ENCODE data around the gene SCYL1.

The SCYL1 gene

GRCh38 chr11:65501186-65501471, 23.8 kb upstream of the SCYL1 start:
- TF ChIP-seq REST (IDR thresholded peaks at IDR 0.05; ENCODE audit: insufficient read depth in 1 of 2, low read depth in 2 of 2, low read length in 2 of 2), result no peak
- TF ChIP-seq TAF1 (IDR thresholded peaks at IDR 0.05; ENCODE audit: borderline replicate concordance, insufficient read depth, low read length), result no peak; the same call in 1 of the 2 replicates
- TF ChIP-seq SIN3A (IDR thresholded peaks at IDR 0.05; ENCODE audit: borderline replicate concordance, insufficient read depth, low read length), result no peak
- TF ChIP-seq FOXP2 (optimal IDR thresholded peaks at IDR 0.05; ENCODE audit: borderline replicate concordance, extremely low read depth, extremely low read length, insufficient read depth), result no peak
- 0 out of 2 replicates have a peak, but pooled peaks have one; percentile 6 for TF ChIP-seq POLR2AphosphoS5 (IDR thresholded peaks at IDR 0.05; ENCODE audit: low read depth, low read length)

DNA sequence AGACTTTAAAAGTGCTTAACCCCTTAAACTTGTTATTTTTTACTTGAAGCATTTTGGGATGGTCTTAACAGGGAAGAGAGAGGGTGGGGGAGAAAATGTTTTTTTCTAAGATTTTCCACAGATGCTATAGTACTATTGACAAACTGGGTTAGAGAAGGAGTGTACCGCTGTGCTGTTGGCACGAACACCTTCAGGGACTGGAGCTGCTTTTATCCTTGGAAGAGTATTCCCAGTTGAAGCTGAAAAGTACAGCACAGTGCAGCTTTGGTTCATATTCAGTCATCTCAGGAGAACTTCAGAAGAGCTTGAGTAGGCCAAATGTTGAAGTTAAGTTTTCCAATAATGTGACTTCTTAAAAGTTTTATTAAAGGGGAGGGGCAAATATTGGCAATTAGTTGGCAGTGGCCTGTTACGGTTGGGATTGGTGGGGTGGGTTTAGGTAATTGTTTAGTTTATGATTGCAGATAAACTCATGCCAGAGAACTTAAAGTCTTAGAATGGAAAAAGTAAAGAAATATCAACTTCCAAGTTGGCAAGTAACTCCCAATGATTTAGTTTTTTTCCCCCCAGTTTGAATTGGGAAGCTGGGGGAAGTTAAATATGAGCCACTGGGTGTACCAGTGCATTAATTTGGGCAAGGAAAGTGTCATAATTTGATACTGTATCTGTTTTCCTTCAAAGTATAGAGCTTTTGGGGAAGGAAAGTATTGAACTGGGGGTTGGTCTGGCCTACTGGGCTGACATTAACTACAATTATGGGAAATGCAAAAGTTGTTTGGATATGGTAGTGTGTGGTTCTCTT, 23.2 kb upstream of the SCYL1 start:
- peak; percentile 1; the same call in 1 of the 2 replicates for TF ChIP-seq TAF1 (IDR thresholded peaks at IDR 0.05; ENCODE audit: borderline replicate concordance, insufficient read depth, low read length)
- TF ChIP-seq SIN3A (IDR thresholded peaks at IDR 0.05; ENCODE audit: borderline replicate concordance, insufficient read depth, low read length), result peak; percentile 50; the same call in 1 of the 2 replicates
- peak; percentile 53; the same call in 1 of the 2 replicates for TF ChIP-seq POLR2AphosphoS5 (IDR thresholded peaks at IDR 0.05; ENCODE audit: low read depth, low read length)
- TF ChIP-seq REST (IDR thresholded peaks at IDR 0.05; ENCODE audit: insufficient read depth in 1 of 2, low read depth in 2 of 2, low read length in 2 of 2), result no peak
- TF ChIP-seq FOXP2 (optimal IDR thresholded peaks at IDR 0.05; ENCODE audit: borderline replicate concordance, extremely low read depth, extremely low read length, insufficient read depth), result no peak

DNA sequence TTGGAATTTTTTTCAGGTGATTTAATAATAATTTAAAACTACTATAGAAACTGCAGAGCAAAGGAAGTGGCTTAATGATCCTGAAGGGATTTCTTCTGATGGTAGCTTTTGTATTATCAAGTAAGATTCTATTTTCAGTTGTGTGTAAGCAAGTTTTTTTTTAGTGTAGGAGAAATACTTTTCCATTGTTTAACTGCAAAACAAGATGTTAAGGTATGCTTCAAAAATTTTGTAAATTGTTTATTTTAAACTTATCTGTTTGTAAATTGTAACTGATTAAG, 22.7 kb upstream of the SCYL1 start:
- no peak for TF ChIP-seq FOXP2 (optimal IDR thresholded peaks at IDR 0.05; ENCODE audit: borderline replicate concordance, extremely low read depth, extremely low read length, insufficient read depth)
- TF ChIP-seq REST (IDR thresholded peaks at IDR 0.05; ENCODE audit: insufficient read depth in 1 of 2, low read depth in 2 of 2, low read length in 2 of 2), result no peak
- TF ChIP-seq TAF1 (IDR thresholded peaks at IDR 0.05; ENCODE audit: borderline replicate concordance, insufficient read depth, low read length), result no peak
- TF ChIP-seq POLR2AphosphoS5 (IDR thresholded peaks at IDR 0.05; ENCODE audit: low read depth, low read length), result peak; percentile 38

DNA sequence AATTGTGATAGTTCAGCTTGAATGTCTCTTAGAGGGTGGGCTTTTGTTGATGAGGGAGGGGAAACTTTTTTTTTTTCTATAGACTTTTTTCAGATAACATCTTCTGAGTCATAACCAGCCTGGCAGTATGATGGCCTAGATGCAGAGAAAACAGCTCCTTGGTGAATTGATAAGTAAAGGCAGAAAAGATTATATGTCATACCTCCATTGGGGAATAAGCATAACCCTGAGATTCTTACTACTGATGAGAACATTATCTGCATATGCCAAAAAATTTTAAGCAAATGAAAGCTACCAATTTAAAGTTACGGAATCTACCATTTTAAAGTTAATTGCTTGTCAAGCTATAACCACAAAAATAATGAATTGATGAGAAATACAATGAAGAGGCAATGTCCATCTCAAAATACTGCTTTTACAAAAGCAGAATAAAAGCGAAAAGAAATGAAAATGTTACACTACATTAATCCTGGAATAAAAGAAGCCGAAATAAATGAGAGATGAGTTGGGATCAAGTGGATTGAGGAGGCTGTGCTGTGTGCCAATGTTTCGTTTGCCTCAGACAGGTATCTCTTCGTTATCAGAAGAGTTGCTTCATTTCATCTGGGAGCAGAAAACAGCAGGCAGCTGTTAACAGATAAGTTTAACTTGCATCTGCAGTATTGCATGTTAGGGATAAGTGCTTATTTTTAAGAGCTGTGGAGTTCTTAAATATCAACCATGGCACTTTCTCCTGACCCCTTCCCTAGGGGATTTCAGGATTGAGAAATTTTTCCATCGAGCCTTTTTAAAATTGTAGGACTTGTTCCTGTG, 22.1 kb upstream of the SCYL1 start:
- TF ChIP-seq POLR2AphosphoS5 (IDR thresholded peaks at IDR 0.05; ENCODE audit: low read depth, low read length) (peak; percentile 62; the same call in 1 of the 2 replicates), FOXP2 (optimal IDR thresholded peaks at IDR 0.05; ENCODE audit: borderline replicate concordance, extremely low read depth, extremely low read length, insufficient read depth) (no peak)

- TF ChIP-seq SIN3A (IDR thresholded peaks at IDR 0.05; ENCODE audit: borderline replicate concordance, insufficient read depth, low read length) (no peak), FOXP2 (optimal IDR thresholded peaks at IDR 0.05; ENCODE audit: borderline replicate concordance, extremely low read depth, extremely low read length, insufficient read depth) (no peak), POLR2AphosphoS5 (IDR thresholded peaks at IDR 0.05; ENCODE audit: low read depth, low read length) (no peak; the same call in 1 of the 2 replicates), REST (IDR thresholded peaks at IDR 0.05; ENCODE audit: insufficient read depth in 1 of 2, low read depth in 2 of 2, low read length in 2 of 2) (no peak), TAF1 (IDR thresholded peaks at IDR 0.05; ENCODE audit: borderline replicate concordance, insufficient read depth, low read length) (no peak)
These were observed 21.4 kb upstream of the SCYL1 start for GRCh38 chr11:65503368-65503948.

All from PFSK-1 (cell line).